ENCODE data around the gene PDCD4.

Gene PDCD4

GRCh38 chr10:110939419-110939818 is 67.7 kb downstream of the PDCD4 start:
- Histone ChIP-seq H3K27ac (ENCODE audit: poor library complexity, severe bottlenecking) (no peak overlapping the region), H3K27me3 (ENCODE audit: insufficient read depth, poor library complexity, severe bottlenecking) (no peaks in the 10 kb centered on the region), H3K9me3 (ENCODE audit: severe bottlenecking) (no peaks in the 10 kb centered on the region), H3K4me3 (ENCODE audit: severe bottlenecking) (no peak overlapping the region), H3K4me1 (ENCODE audit: insufficient read depth, poor library complexity, severe bottlenecking) (no peaks in the 10 kb centered on the region), H3K36me3 (ENCODE audit: low read depth) (peaks cover 3% of the 10 kb centered on the region; the same call in 1 of the 2 replicates)
- DNase-seq (ENCODE audit: low spot score) (no peak), ATAC-seq (ENCODE audit: low read depth) (no peak)
- no peak for TF ChIP-seq CTCF (IDR thresholded peaks at IDR 0.05; ENCODE audit: poor library complexity, severe bottlenecking)

GRCh38 chr10:110944792-110945396 is 73.2 kb downstream of the PDCD4 start:
- Histone ChIP-seq H3K36me3 (ENCODE audit: low read depth) (peaks cover 3% of the 10 kb centered on the region; the same call in 1 of the 2 replicates), H3K27me3 (ENCODE audit: insufficient read depth, poor library complexity, severe bottlenecking) (no peaks in the 10 kb centered on the region), H3K4me3 (ENCODE audit: severe bottlenecking) (no peak overlapping the region), H3K27ac (ENCODE audit: poor library complexity, severe bottlenecking) (no peak overlapping the region), H3K4me1 (ENCODE audit: insufficient read depth, poor library complexity, severe bottlenecking) (peaks cover 4% of the 10 kb centered on the region), H3K9me3 (ENCODE audit: severe bottlenecking) (no peaks in the 10 kb centered on the region)
- TF ChIP-seq CTCF (IDR thresholded peaks at IDR 0.05; ENCODE audit: poor library complexity, severe bottlenecking), result no peak
- ATAC-seq (ENCODE audit: low read depth), result no peak
- no peak for DNase-seq (ENCODE audit: low spot score)

- H3K36me3 ChIP-seq (ENCODE audit: low read depth), result 0 out of 2 replicates have a peak, but pooled peaks cover 4% of the 10 kb centered on the region
- H3K9me3 ChIP-seq (ENCODE audit: severe bottlenecking), result no peaks in the 10 kb centered on the region
- H3K4me3 ChIP-seq (ENCODE audit: severe bottlenecking), result no peak overlapping the region
- DNase-seq (ENCODE audit: low spot score), result no peak
- peaks cover 4% of the 10 kb centered on the region for H3K4me1 ChIP-seq (ENCODE audit: insufficient read depth, poor library complexity, severe bottlenecking)
- no peak overlapping the region for H3K27ac ChIP-seq (ENCODE audit: poor library complexity, severe bottlenecking)
- no peaks in the 10 kb centered on the region for H3K27me3 ChIP-seq (ENCODE audit: insufficient read depth, poor library complexity, severe bottlenecking)
- peak; percentile 64 for ATAC-seq (ENCODE audit: low read depth)
- TF ChIP-seq CTCF (IDR thresholded peaks at IDR 0.05; ENCODE audit: poor library complexity, severe bottlenecking), result no peak
Observed at GRCh38 chr10:110946496-110946895, 74.8 kb downstream of the PDCD4 start.

- ATAC-seq (ENCODE audit: low read depth) (0 out of 3 replicates have a peak, but pooled peaks have one; percentile 35), DNase-seq (ENCODE audit: low spot score) (no peak)
- Histone ChIP-seq H3K27ac (ENCODE audit: poor library complexity, severe bottlenecking) (no peak overlapping the region), H3K9me3 (ENCODE audit: severe bottlenecking) (no peaks in the 10 kb centered on the region), H3K27me3 (ENCODE audit: insufficient read depth, poor library complexity, severe bottlenecking) (no peaks in the 10 kb centered on the region), H3K4me3 (ENCODE audit: severe bottlenecking) (no peak overlapping the region), H3K36me3 (ENCODE audit: low read depth) (0 out of 2 replicates have a peak, but pooled peaks cover 8% of the 10 kb centered on the region), H3K4me1 (ENCODE audit: insufficient read depth, poor library complexity, severe bottlenecking) (peaks cover 4% of the 10 kb centered on the region)
- no peak for TF ChIP-seq CTCF (IDR thresholded peaks at IDR 0.05; ENCODE audit: poor library complexity, severe bottlenecking)
Observed at GRCh38 chr10:110947061-110947595, 75.4 kb downstream of the PDCD4 start.

Data from RWPE2 (cell line).